Endothelial cell of umbilical vein (primary cell): Measurements from ENCODE around the gene APBA2. TPM values are rescaled to one million over a fixed set of nuclear protein-coding genes. Genes with fewer than 3 reads are reported as not detected.

ENCODE experiments used
- BruUV-seq: library from RNA; stranded (reverse); fragments of 400-500 nt; replicated peaks from 2 replicates; lab custom pipeline; 2021; lab: Mats Ljungman, UMichigan
- CTCF ChIA-PET: fragments of 300-600, 350-600 bp; sonication (Branson Sonifier 250); formaldehyde crosslinking; loops from one replicate; lab custom pipeline; 2021; ENCODE audit warnings: antibody characterized with exemption, inconsistent platforms; lab: Charles Lee
- POLR2A ChIA-PET: fragments of 300-600, 350-600 bp; sonication (Branson Sonifier 250); formaldehyde crosslinking; loops from one replicate; lab custom pipeline; 2021; ENCODE audit warnings: antibody characterized with exemption, inconsistent platforms; lab: Charles Lee
- DNase-seq: peaks from one replicate; pipeline ENCODE4 v3.0.0-alpha.2; 2011; ENCODE audit warnings: low read depth, low spot score
- FAIRE-seq: peaks from 2 replicates; lab custom pipeline; 2011; peaks lifted over from hg19 to GRCh38; lab: Jason Lieb, UNC
- H2AFZ ChIP-seq: 2 replicates; pipeline ENCODE4 v1.6.0; 2012; ENCODE audit warnings: low read depth, low read length, control low read depth, inconsistent platforms
- H3K27ac ChIP-seq: 2 replicates; pipeline ENCODE4 v1.5.1; 2011; ENCODE audit warnings: low read depth, mild to moderate bottlenecking, control low read depth, low read length, moderate library complexity; ENCODE audit not compliant: insufficient read depth
- H3K27me3 ChIP-seq, 2 experiments: 2 replicates each; pipeline versions ENCODE4 v1.6.0 to v1.6.1; 2011; ENCODE audit warnings: low read length in 2 of 2, mixed read lengths in 1 of 2; ENCODE audit not compliant: control insufficient read depth in 2 of 2, insufficient read depth in 2 of 2
- H3K36me3 ChIP-seq, 2 experiments: 2 replicates in 1 of 2; 3 replicates in 1 of 2; pipeline ENCODE4 v1.5.1; 2011; ENCODE audit warnings: low read length in 2 of 2, mild to moderate bottlenecking in 1 of 2, moderate library complexity in 1 of 2; ENCODE audit not compliant: control insufficient read depth in 2 of 2, insufficient read depth in 2 of 2; ENCODE audit errors: extremely low read depth in 1 of 2
- H3K4me1 ChIP-seq: 3 replicates; pipeline ENCODE4 v1.5.1; 2011; ENCODE audit warnings: mild to moderate bottlenecking, low read length; ENCODE audit not compliant: control insufficient read depth, insufficient read depth; ENCODE audit errors: extremely low read depth
- H3K4me2 ChIP-seq: 2 replicates; pipeline ENCODE4 v1.6.1; 2011; ENCODE audit warnings: low read length, control low read depth, mixed read lengths; ENCODE audit not compliant: insufficient read depth
- H3K4me3 ChIP-seq, 3 experiments: fragments of 200-600 bp in 1 of 3; sonication (generic), shearing (Covaris generic) in 1 of 3; replicated peaks in 1 of 3; 2 replicates each; pipeline ENCODE4 v1.5.1; 2011 to 2016; ENCODE audit warnings: control low read depth in 3 of 3, low read length in 3 of 3, mild to moderate bottlenecking in 2 of 3, inconsistent platforms in 1 of 3, low read depth in 1 of 3, moderate library complexity in 1 of 3; ENCODE audit not compliant: insufficient read depth in 1 of 3
- H3K79me2 ChIP-seq: 2 replicates; pipeline ENCODE4 v1.6.0; 2012; ENCODE audit warnings: low read length, inconsistent platforms; ENCODE audit not compliant: control insufficient read depth, insufficient read depth
- H3K9ac ChIP-seq: replicated peaks from 2 replicates; pipeline ENCODE3; 2011; ENCODE audit warnings: low read length, control low read depth; ENCODE audit not compliant: insufficient read depth; ENCODE audit errors: extremely low read depth
- H3K9me1 ChIP-seq: replicated peaks from 3 replicates; pipeline ENCODE4 v1.6.0; 2011; ENCODE audit warnings: mild to moderate bottlenecking, low read length; ENCODE audit not compliant: control insufficient read depth, insufficient read depth; ENCODE audit errors: extremely low read depth
- H3K9me3 ChIP-seq: replicated peaks from 2 replicates; pipeline ENCODE4 v1.5.1; 2012; ENCODE audit warnings: low read length, inconsistent platforms; ENCODE audit not compliant: control insufficient read depth, insufficient read depth
- H4K20me1 ChIP-seq: replicated peaks from 2 replicates; pipeline ENCODE3; 2011; ENCODE audit warnings: mild to moderate bottlenecking, low read length; ENCODE audit not compliant: control insufficient read depth, insufficient read depth; ENCODE audit errors: extremely low read depth
- CTCF ChIP-seq, 2 donors: IDR thresholded peaks; 1 replicate in 1 of 2; 2 replicates in 1 of 2; pipeline ENCODE4 v1.5.1; 2011; ENCODE audit warnings: low read length in 2 of 2, mild to moderate bottlenecking in 2 of 2, moderate library complexity in 2 of 2, control low read depth in 1 of 2, inconsistent platforms in 1 of 2, low read depth in 1 of 2; ENCODE audit not compliant: insufficient read depth in 1 of 2; ENCODE audit errors: extremely low read depth in 1 of 2
- EZH2 ChIP-seq: IDR thresholded peaks from 2 replicates; pipeline ENCODE4 v1.6.1; 2012; ENCODE audit warnings: borderline replicate concordance, low read depth, mild to moderate bottlenecking, moderate library complexity, low read length, inconsistent platforms; ENCODE audit not compliant: severe bottlenecking
- FOS ChIP-seq: IDR thresholded peaks from 2 replicates; pipeline ENCODE4 v1.6.1; 2011; ENCODE audit warnings: mild to moderate bottlenecking, low read length, moderate library complexity, borderline replicate concordance; ENCODE audit not compliant: insufficient read depth
- GATA2 ChIP-seq: IDR thresholded peaks from 2 replicates; pipeline ENCODE4 v1.7.0; 2011; ENCODE audit warnings: low read depth, mild to moderate bottlenecking, moderate library complexity, mixed read lengths, low read length; ENCODE audit not compliant: insufficient read length, insufficient read depth
- JUN ChIP-seq: IDR thresholded peaks from 2 replicates; pipeline ENCODE4 v1.6.1; 2011; ENCODE audit warnings: borderline replicate concordance, low read depth; ENCODE audit not compliant: insufficient read length, insufficient read depth
- MAX ChIP-seq: IDR thresholded peaks from 2 replicates; pipeline ENCODE4 v1.6.1; 2011; ENCODE audit not compliant: insufficient read depth, insufficient read length
- MYC ChIP-seq: IDR thresholded peaks from one replicate; pipeline ENCODE4 v1.6.1; 2011; ENCODE audit warnings: mild to moderate bottlenecking, low read depth, low read length
- POLR2A ChIP-seq: IDR thresholded peaks from 2 replicates; pipeline ENCODE4 v1.6.1; 2012; ENCODE audit warnings: low read depth, mild to moderate bottlenecking, control low read depth, low read length
- POLR2AphosphoS5 ChIP-seq: IDR thresholded peaks from 2 replicates; pipeline ENCODE4 v1.6.1; 2012; ENCODE audit warnings: low read depth, mild to moderate bottlenecking, control low read depth, low read length, moderate library complexity; ENCODE audit not compliant: insufficient read depth
- dilution Hi-C: fragments of 300-500 bp; cut with MboI; formaldehyde crosslinking; loops from one replicate; pipeline ENCODE4 v1.15.0; 2019; ENCODE audit warnings: low sequenced_read_pairs; ENCODE audit not compliant: extremely low pct_ligation_motif_present
- intact Hi-C: fragments of 100-400 bp; cut with micrococcal nuclease; formaldehyde crosslinking; loops from one replicate; pipeline ENCODE4 v1.10.0; 2022
- polyA plus RNA-seq, 4 experiments: library from polyadenylated mRNA; depleted of rRNA in 3 of 4; stranded (reverse) in 3 of 4; unstranded in 1 of 4; fragments of >200 nt; gene quantifications; 2 replicates each; pipeline versions ENCODE4 v1.2.1 to v1.2.3, GENCODE V29; 2011 to 2012; ENCODE audit warnings: missing spikeins in 1 of 4
- total RNA-seq: library from RNA; stranded (reverse); gene quantifications from 2 replicates; pipeline ENCODE4 v1.2.3, GENCODE V29; 2021

The APBA2 gene
- total and polyA plus RNA-seq, 2 donors (not counting 3 experiments of a cell fraction or from before 2014, with no cell fraction given) = 5.7 to 11.1 TPM

GRCh38 chr15:29117778-29118177 lies 232.0 kb downstream of the APBA2 start:
- Histone ChIP-seq H3K4me3 (no peak overlapping the region), H3K79me2 (no peaks in the 10 kb centered on the region), H2AFZ (no peak overlapping the region), H4K20me1 (no peaks in the 10 kb centered on the region), H3K27ac (no peak overlapping the region), H3K36me3 (no peaks in the 10 kb centered on the region), H3K27me3 (no peaks in the 10 kb centered on the region), H3K9ac (no peak overlapping the region), H3K9me3 (no peaks in the 10 kb centered on the region), H3K4me2 (no peak overlapping the region), H3K9me1 (no peaks in the 10 kb centered on the region), H3K4me1 (no peaks in the 10 kb centered on the region)
- POLR2A ChIA-PET = no interaction called here
- DNase-seq (no peak), FAIRE-seq (no peak)
- CTCF ChIA-PET = interaction anchor here (3.6 to 5.8 kb wide), 2 partner anchors 14 to 22 kb away, joined by 18 to 49 read pairs; no protein-coding TSS in a partner anchor
- no TSS peak for BruUV-seq
- no peak for TF ChIP-seq GATA2
- TF ChIP-seq JUN = no peak
- no peak for TF ChIP-seq CTCF (IDR thresholded peaks at IDR 0.05; ENCODE audit: extremely low read depth in 1 of 2, insufficient read depth in 1 of 2, low read depth in 1 of 2, low read length in 2 of 2)
- no peak for TF ChIP-seq POLR2A
- TF ChIP-seq MAX = no peak
- no peak for TF ChIP-seq POLR2AphosphoS5
- TF ChIP-seq MYC = no peak
- no peak for TF ChIP-seq EZH2
- no peak for TF ChIP-seq FOS
- dilution Hi-C loops = no loop called here
- intact Hi-C loops = no loop called here
